ENCODE measurements around the gene LPP. TPM values are rescaled to one million over a fixed set of nuclear protein-coding genes. Genes with fewer than 3 reads are reported as not detected.
A peak's percentile ranks its signal among the peaks of the same experiment; 100 is the strongest.

The LPP gene
- total and polyA plus RNA-seq, 2 of the 13 experiments (the other 11 are each of a cell fraction or from before 2014, with no cell fraction given): 19.2 to 29.9 TPM

DNA sequence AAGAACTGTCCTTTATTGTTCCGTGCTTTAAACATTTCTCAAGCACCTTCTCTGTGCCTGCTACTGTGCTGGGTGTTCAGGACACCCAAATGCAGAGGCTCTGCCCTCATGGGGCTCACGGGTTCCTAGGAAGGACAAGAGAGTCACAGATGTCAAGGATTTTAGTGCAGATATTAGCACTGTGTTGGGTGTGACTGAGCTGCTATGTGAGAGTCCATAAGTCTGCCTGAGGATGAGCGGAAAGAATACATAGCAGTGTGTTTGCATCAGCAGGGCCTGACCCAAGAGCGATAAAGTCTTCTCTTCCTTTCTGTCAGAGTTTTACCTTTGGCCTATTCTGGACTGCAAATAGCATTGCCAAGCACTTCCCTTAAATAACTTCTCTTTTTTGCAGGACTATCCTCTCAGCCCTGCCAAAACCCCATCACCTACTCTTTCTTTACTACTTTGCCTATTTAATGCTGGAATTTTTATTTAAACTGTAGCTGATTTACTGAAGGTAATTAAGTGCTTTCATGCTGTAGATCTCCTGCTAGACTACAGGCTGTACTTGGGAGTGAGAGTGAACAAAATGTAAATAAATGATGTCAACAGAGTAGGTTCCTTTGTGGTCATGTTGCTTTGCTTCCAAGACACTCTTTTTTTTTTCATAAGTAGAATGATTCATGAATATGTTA, 558.4 kb downstream of the LPP start (continued):
- no peak for TF ChIP-seq ZNF274 (CRISPR knock-in tag; IDR thresholded peaks at IDR 0.05)
- TF ChIP-seq SKI (IDR thresholded peaks at IDR 0.05; ENCODE audit: partially characterized antibody): peak; percentile 29
- TF ChIP-seq ZNF589 (CRISPR knock-in tag; conservative IDR thresholded peaks at IDR 0.05): no peak
- TF ChIP-seq LCORL (IDR thresholded peaks at IDR 0.05): no peak
- TF ChIP-seq LCORL (CRISPR knock-in tag; IDR thresholded peaks at IDR 0.05): peak; percentile 50; the same call in 1 of the 2 replicates
- no peak for TF ChIP-seq ZNF879 (CRISPR knock-in tag; IDR thresholded peaks at IDR 0.05)
- no peak for TF ChIP-seq ETV6 (CRISPR knock-in tag; conservative IDR thresholded peaks at IDR 0.05)
- TF ChIP-seq SETDB1 (CRISPR knock-in tag; IDR thresholded peaks at IDR 0.05; ENCODE audit: borderline replicate concordance): no peak
- TF ChIP-seq, protein P1, sequence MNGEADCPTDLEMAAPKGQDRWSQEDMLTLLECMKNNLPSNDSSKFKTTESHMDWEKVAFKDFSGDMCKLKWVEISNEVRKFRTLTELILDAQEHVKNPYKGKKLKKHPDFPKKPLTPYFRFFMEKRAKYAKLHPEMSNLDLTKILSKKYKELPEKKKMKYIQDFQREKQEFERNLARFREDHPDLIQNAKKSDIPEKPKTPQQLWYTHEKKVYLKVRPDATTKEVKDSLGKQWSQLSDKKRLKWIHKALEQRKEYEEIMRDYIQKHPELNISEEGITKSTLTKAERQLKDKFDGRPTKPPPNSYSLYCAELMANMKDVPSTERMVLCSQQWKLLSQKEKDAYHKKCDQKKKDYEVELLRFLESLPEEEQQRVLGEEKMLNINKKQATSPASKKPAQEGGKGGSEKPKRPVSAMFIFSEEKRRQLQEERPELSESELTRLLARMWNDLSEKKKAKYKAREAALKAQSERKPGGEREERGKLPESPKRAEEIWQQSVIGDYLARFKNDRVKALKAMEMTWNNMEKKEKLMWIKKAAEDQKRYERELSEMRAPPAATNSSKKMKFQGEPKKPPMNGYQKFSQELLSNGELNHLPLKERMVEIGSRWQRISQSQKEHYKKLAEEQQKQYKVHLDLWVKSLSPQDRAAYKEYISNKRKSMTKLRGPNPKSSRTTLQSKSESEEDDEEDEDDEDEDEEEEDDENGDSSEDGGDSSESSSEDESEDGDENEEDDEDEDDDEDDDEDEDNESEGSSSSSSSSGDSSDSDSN (CRISPR knock-in tag; IDR thresholded peaks at IDR 0.05): no peak
- TF ChIP-seq GTF3A (CRISPR knock-in tag; conservative IDR thresholded peaks at IDR 0.05): no peak
- no peak for TF ChIP-seq CHCHD3 (CRISPR knock-in tag; IDR thresholded peaks at IDR 0.05)
- TF ChIP-seq, protein P2, sequence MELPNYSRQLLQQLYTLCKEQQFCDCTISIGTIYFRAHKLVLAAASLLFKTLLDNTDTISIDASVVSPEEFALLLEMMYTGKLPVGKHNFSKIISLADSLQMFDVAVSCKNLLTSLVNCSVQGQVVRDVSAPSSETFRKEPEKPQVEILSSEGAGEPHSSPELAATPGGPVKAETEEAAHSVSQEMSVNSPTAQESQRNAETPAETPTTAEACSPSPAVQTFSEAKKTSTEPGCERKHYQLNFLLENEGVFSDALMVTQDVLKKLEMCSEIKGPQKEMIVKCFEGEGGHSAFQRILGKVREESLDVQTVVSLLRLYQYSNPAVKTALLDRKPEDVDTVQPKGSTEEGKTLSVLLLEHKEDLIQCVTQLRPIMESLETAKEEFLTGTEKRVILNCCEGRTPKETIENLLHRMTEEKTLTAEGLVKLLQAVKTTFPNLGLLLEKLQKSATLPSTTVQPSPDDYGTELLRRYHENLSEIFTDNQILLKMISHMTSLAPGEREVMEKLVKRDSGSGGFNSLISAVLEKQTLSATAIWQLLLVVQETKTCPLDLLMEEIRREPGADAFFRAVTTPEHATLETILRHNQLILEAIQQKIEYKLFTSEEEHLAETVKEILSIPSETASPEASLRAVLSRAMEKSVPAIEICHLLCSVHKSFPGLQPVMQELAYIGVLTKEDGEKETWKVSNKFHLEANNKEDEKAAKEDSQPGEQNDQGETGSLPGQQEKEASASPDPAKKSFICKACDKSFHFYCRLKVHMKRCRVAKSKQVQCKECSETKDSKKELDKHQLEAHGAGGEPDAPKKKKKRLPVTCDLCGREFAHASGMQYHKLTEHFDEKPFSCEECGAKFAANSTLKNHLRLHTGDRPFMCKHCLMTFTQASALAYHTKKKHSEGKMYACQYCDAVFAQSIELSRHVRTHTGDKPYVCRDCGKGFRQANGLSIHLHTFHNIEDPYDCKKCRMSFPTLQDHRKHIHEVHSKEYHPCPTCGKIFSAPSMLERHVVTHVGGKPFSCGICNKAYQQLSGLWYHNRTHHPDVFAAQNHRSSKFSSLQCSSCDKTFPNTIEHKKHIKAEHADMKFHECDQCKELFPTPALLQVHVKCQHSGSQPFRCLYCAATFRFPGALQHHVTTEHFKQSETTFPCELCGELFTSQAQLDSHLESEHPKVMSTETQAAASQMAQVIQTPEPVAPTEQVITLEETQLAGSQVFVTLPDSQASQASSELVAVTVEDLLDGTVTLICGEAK (IDR thresholded peaks at IDR 0.05): no peak
- TF ChIP-seq, protein P2 (CRISPR knock-in tag; IDR thresholded peaks at IDR 0.05): no peak
- TF ChIP-seq, protein P3, sequence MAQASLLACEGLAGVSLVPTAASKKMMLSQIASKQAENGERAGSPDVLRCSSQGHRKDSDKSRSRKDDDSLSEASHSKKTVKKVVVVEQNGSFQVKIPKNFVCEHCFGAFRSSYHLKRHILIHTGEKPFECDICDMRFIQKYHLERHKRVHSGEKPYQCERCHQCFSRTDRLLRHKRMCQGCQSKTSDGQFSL (CRISPR knock-in tag; IDR thresholded peaks at IDR 0.05): no peak
- TF ChIP-seq ZNF484 (CRISPR knock-in tag; IDR thresholded peaks at IDR 0.05; ENCODE audit: borderline replicate concordance, low read depth): no peak
- TF ChIP-seq NR2F6 (IDR thresholded peaks at IDR 0.05): peak; percentile 60
- peak; percentile 70 for TF ChIP-seq NR2F6 (CRISPR knock-in tag; IDR thresholded peaks at IDR 0.05)
- TF ChIP-seq, protein P4, sequence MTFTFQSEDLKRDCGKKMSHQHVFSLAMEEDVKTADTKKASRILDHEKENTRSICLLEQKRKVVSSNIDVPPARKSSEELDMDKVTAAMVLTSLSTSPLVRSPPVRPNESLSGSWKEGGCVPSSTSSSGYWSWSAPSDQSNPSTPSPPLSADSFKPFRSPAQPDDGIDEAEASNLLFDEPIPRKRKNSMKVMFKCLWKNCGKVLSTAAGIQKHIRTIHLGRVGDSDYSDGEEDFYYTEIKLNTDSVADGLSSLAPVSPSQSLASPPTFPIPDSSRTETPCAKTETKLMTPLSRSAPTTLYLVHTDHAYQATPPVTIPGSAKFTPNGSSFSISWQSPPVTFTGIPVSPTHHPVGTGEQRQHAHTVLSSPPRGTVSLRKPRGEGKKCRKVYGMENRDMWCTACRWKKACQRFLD (CRISPR knock-in tag; IDR thresholded peaks at IDR 0.05; ENCODE audit: borderline replicate concordance): no peak
- TF ChIP-seq ZNF232 (CRISPR knock-in tag; IDR thresholded peaks at IDR 0.05; ENCODE audit: borderline replicate concordance): no peak
